ENCODE measurements around the gene FLNB. TPM values are rescaled to one million over a fixed set of nuclear protein-coding genes. Genes with fewer than 3 reads are reported as not detected.

Gene FLNB
- total RNA-seq, 1 donor from 2014 or later, result 103 TPM

- H3K4me1 Mint-ChIP-seq (ENCODE audit: low read depth), result peaks cover 28% of the 10 kb centered on the region
- no peaks in the 10 kb centered on the region for H3K36me3 Mint-ChIP-seq (ENCODE audit: insufficient read depth)
Measured at GRCh38 chr3:58043933-58044332, 35.7 kb downstream of the FLNB start.

GRCh38 chr3:58044691-58045483 lies 36.7 kb downstream of the FLNB start:
- DNase-seq (ENCODE audit: low spot score, unreplicated experiment), result no peak
- no peak overlapping the region for H3K4me3 Mint-ChIP-seq (ENCODE audit: low read depth)
- peaks cover 34% of the 10 kb centered on the region for H3K4me1 Mint-ChIP-seq (ENCODE audit: low read depth)
- peak overlapping the region; percentile 86 for H3K27ac Mint-ChIP-seq
- H3K9me3 Mint-ChIP-seq (ENCODE audit: low read depth), result no peaks in the 10 kb centered on the region
- TF ChIP-seq CTCF (IDR thresholded peaks at IDR 0.05; ENCODE audit: unreplicated experiment), result no peak
- no peaks in the 10 kb centered on the region for H3K36me3 Mint-ChIP-seq (ENCODE audit: insufficient read depth)
- H3K27me3 Mint-ChIP-seq, result no peaks in the 10 kb centered on the region

More at GRCh38 chr3:58043933-58044332, 35.7 kb downstream of the FLNB start:
- no peak for TF ChIP-seq CTCF (IDR thresholded peaks at IDR 0.05; ENCODE audit: unreplicated experiment)
- H3K4me3 Mint-ChIP-seq (ENCODE audit: low read depth), result no peak overlapping the region
- H3K27ac Mint-ChIP-seq, result peak overlapping the region; percentile 69
- DNase-seq (ENCODE audit: low spot score, unreplicated experiment), result no peak
- H3K27me3 Mint-ChIP-seq, result no peaks in the 10 kb centered on the region
- H3K9me3 Mint-ChIP-seq (ENCODE audit: low read depth), result no peaks in the 10 kb centered on the region

- Mint-ChIP-seq H3K36me3 (ENCODE audit: insufficient read depth) (peaks cover 2% of the 10 kb centered on the region), H3K27me3 (no peaks in the 10 kb centered on the region), H3K9me3 (ENCODE audit: low read depth) (no peaks in the 10 kb centered on the region), H3K4me3 (ENCODE audit: low read depth) (no peak overlapping the region), H3K4me1 (ENCODE audit: low read depth) (peaks cover 47% of the 10 kb centered on the region), H3K27ac (peak overlapping the region; percentile 99)
- no peak for TF ChIP-seq CTCF (IDR thresholded peaks at IDR 0.05; ENCODE audit: unreplicated experiment)
- no peak for DNase-seq (ENCODE audit: low spot score, unreplicated experiment)
Measured at GRCh38 chr3:58047826-58048225, 39.6 kb downstream of the FLNB start.

GRCh38 chr3:58048301-58048700 lies 40.1 kb downstream of the FLNB start:
- TF ChIP-seq CTCF (IDR thresholded peaks at IDR 0.05; ENCODE audit: unreplicated experiment), result no peak
- DNase-seq (ENCODE audit: low spot score, unreplicated experiment), result no peak
- Mint-ChIP-seq H3K36me3 (ENCODE audit: insufficient read depth) (peaks cover 2% of the 10 kb centered on the region), H3K27me3 (no peaks in the 10 kb centered on the region), H3K4me1 (ENCODE audit: low read depth) (peaks cover 47% of the 10 kb centered on the region), H3K27ac (peak overlapping the region; percentile 99), H3K4me3 (ENCODE audit: low read depth) (no peak overlapping the region), H3K9me3 (ENCODE audit: low read depth) (no peaks in the 10 kb centered on the region)

- H3K4me3 Mint-ChIP-seq (ENCODE audit: low read depth), result peak overlapping the region; percentile 40
- peaks cover 45% of the 10 kb centered on the region for H3K4me1 Mint-ChIP-seq (ENCODE audit: low read depth)
- DNase-seq (ENCODE audit: low spot score, unreplicated experiment), result peak; percentile 52
- H3K9me3 Mint-ChIP-seq (ENCODE audit: low read depth), result peaks cover 1% of the 10 kb centered on the region
- H3K27ac Mint-ChIP-seq, result peak overlapping the region; percentile 99
- no peak for TF ChIP-seq CTCF (IDR thresholded peaks at IDR 0.05; ENCODE audit: unreplicated experiment)
- no peaks in the 10 kb centered on the region for H3K27me3 Mint-ChIP-seq
- peaks cover 3% of the 10 kb centered on the region for H3K36me3 Mint-ChIP-seq (ENCODE audit: insufficient read depth)
Measured at GRCh38 chr3:58049143-58049785, 41.0 kb downstream of the FLNB start.

Measured in progenitor cell of endocrine pancreas (in vitro differentiated cells).